Bronchial epithelial cell (primary cell): ENCODE data around the gene OOSP4B. TPM values are rescaled to one million over a fixed set of nuclear protein-coding genes. Genes with fewer than 3 reads are reported as not detected.
A peak's percentile ranks its signal among the peaks of the same experiment; 100 is the strongest.
"Not testable (repeated sequence)": the region's sequence is repeated elsewhere in the genome, so short reads cannot be mapped to it uniquely, and the experiment has no call there.

Experiments
- DNase-seq: peaks from one replicate; pipeline ENCODE4 v3.0.0-alpha.2; 2010; ENCODE audit warnings: low read depth
- FAIRE-seq: peaks from 2 replicates; lab custom pipeline; 2011; peaks lifted over from hg19 to GRCh38; lab: Jason Lieb, UNC
- H3K27me3 ChIP-seq: 2 replicates; pipeline ENCODE4 v1.5.1; 2011; ENCODE audit warnings: low read length; ENCODE audit not compliant: control insufficient read depth, insufficient read depth
- H3K36me3 ChIP-seq: 2 replicates; pipeline ENCODE4 v1.5.1; 2011; ENCODE audit warnings: low read length; ENCODE audit not compliant: control insufficient read depth, insufficient read depth
- H3K4me3 ChIP-seq: 2 replicates; pipeline ENCODE4 v1.5.1; 2011; ENCODE audit warnings: mild to moderate bottlenecking, low read depth, low read length, control low read depth
- total RNA-seq: library from RNA; depleted of rRNA; stranded (reverse); fragments of >200 nt; gene quantifications from 2 replicates; pipeline ENCODE4 v1.2.1, GENCODE V29; 2014
- TF ChIP-seq, protein P1 (sequence below): IDR thresholded peaks from 2 replicates; pipeline ENCODE4 v1.5.1; 2011; ENCODE audit warnings: mild to moderate bottlenecking, moderate library complexity, low read length, control low read depth, inconsistent platforms; ENCODE audit not compliant: insufficient read depth, severe bottlenecking

OOSP4B gene
- total RNA-seq: not detected in 2 replicates

DNA sequence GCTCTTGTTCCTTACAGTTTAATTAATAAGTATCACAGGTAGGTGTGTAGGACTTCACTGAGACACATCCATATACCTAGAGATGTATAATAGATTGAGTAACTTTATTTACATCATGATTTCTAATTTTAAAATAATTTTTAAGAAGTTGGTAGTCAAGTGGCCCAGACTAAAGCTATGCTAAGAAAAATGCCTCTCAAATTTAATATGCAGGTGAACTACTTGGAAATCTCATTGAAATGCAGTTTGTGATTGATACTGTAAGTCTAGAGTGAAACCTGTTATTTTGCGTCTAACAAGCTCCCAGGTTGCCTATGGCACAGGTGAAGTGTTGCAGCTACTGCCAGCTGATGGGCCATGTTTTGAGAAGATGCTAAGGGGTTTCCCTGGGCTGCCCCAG lies at the start of gene OOSP4B:
TSS of gene OOSP4B (plus strand) at position 301 of the 400 bp plus-strand sequence.
- H3K4me3 ChIP-seq: no peak within 1 kb of the TSS
- H3K27me3 ChIP-seq: no peaks in the 10 kb centered on the region
- no peaks in the 10 kb centered on the region for H3K36me3 ChIP-seq
- TF ChIP-seq, protein P1, sequence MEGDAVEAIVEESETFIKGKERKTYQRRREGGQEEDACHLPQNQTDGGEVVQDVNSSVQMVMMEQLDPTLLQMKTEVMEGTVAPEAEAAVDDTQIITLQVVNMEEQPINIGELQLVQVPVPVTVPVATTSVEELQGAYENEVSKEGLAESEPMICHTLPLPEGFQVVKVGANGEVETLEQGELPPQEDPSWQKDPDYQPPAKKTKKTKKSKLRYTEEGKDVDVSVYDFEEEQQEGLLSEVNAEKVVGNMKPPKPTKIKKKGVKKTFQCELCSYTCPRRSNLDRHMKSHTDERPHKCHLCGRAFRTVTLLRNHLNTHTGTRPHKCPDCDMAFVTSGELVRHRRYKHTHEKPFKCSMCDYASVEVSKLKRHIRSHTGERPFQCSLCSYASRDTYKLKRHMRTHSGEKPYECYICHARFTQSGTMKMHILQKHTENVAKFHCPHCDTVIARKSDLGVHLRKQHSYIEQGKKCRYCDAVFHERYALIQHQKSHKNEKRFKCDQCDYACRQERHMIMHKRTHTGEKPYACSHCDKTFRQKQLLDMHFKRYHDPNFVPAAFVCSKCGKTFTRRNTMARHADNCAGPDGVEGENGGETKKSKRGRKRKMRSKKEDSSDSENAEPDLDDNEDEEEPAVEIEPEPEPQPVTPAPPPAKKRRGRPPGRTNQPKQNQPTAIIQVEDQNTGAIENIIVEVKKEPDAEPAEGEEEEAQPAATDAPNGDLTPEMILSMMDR: no peak
- FAIRE-seq (no peak), DNase-seq (no peak)

DNA sequence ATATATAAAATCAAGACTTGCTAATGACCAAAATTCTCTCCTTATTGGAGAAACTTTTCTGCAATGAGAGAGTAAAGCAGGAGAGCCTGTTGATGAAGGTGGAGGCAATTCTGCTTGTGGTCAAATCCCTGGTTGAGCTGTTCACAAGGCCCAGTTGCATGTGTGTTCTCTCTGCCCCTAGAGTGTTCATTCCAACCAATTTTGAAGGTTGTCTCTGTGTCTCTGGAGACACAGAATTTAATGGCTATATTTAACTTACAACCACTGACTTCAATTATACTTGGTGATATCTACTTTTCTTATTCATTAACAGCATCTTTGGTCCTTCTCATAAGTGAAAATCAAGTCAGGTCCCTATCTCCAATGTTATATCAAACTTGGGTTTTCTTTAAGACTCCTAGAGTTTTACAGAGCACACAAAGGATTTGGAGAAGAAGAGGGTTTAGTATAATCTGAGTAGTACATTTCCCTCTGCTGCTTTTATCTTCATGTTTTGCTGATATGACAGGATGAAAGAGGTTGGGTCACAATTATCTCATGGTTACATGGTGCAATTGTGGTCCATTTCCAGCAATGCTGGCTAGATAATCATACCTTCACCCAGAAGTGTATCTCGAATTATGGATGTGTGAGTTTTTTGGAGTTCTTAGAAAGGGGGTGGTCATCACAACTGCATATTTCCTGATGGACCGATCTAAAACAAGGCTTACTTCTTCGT lies 49.1 kb upstream of the OOSP4B start:
- FAIRE-seq: no peak
- no peak for DNase-seq
- TF ChIP-seq, protein P1: no peak
- H3K36me3 ChIP-seq: no peaks in the 10 kb centered on the region
- H3K27me3 ChIP-seq: no peaks in the 10 kb centered on the region
- no peak overlapping the region for H3K4me3 ChIP-seq

DNA sequence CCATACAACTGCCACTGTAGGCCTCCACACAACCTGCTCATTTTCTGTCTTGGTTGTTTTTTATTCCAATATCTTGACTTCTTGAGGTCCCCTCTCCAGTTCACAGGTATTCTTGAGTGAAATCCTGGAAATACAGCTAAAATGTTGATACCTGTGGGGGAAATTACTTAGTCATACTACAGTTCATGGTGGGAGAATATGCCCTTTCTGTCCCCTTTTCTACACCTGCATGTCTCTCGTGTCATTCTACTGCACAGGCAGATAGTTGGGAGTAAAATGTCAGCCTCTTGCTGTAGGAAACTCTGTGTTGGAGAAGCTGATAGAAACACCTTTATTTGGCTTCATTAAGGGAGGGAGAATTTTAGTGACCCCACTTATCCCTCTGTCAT lies 48.6 kb upstream of the OOSP4B start:
- TF ChIP-seq, protein P1: no peak
- Histone ChIP-seq H3K36me3 (no peaks in the 10 kb centered on the region), H3K27me3 (no peaks in the 10 kb centered on the region), H3K4me3 (no peak overlapping the region)
- FAIRE-seq: no peak
- DNase-seq: no peak

DNA sequence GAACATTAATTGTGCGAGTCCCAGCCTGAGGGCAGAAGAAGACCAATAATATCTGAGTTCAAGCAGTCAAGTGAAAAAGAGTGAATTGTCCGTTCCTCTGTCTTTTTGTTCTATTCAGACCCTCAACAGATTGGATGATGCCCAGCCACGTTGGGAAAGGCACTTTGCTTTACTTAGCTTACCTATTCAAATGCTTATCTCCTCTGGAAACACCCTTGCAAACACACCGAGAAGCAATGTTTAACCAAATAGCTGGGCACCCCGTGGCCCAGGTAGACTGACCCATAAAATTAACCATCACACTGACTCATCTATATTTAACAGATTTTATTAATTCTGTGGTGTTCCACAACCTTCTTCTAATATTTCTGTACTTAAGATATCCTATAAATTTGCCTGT lies 43.9 kb upstream of the OOSP4B start:
- H3K4me3 ChIP-seq: no peak overlapping the region
- no peaks in the 10 kb centered on the region for H3K36me3 ChIP-seq
- no peaks in the 10 kb centered on the region for H3K27me3 ChIP-seq
- TF ChIP-seq, protein P1: no peak
- DNase-seq (no peak), FAIRE-seq (no peak)

DNA sequence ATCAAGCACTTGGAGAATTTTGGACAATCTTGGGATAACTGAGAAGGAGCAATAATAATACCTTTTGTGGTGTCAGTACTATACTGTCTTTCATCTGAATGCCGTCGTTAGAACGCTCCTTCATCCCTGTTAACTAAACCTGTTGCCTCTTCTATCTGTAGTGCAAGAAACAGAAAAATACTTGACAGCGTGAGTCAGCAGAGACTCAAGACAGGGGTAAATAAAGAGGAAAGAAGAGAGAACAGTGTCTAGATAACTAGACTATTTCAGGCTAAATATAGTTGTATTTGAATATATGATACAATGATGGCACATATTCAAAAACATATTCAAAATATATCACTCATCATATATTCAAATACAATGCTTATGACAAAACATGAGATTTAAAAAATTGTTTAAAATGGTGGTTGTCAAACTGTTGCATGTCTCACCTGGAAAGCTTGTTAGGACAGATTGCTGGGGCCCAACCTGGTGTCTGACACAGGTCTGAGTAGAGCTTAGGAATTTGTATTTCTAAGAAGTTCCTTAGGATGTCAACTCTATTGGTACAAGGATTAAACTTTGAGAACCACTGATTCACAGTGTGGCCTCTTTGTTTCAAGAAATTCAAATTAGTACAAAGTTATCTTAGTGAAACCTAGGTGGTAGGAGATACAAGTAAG lies 35.7 kb upstream of the OOSP4B start:
- TF ChIP-seq, protein P1: no peak
- peak; percentile 83 for DNase-seq
- no peaks in the 10 kb centered on the region for H3K36me3 ChIP-seq
- H3K4me3 ChIP-seq: no peak overlapping the region
- H3K27me3 ChIP-seq: no peaks in the 10 kb centered on the region
- no peak for FAIRE-seq

DNA sequence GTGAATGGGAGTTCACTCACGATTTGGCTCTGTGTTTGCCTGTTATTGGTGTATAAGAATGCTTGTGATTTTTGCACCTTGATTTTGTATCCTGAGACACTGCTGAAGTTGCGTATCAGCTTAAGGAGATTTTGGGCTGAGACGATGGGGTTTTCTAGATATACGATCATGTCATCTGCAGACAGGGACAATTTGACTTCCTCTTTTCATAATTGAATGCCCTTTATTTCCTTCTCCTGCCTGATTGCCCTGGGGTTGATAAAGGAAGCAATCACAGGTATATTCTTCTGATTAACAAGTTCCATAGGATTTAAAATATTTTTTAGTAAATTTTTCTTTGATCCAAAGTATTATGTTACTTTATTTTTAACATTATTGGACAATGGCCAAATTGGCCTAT lies 34.9 kb upstream of the OOSP4B start:
- H3K27me3 ChIP-seq, H3K36me3 ChIP-seq, DNase-seq, H3K4me3 ChIP-seq, FAIRE-seq: not testable (repeated sequence)
